OCI-LY7 (cell line): ENCODE measurements around the gene BRSK1. TPM values are rescaled to one million over a fixed set of nuclear protein-coding genes. Genes with fewer than 3 reads are reported as not detected.

Experiments used
- BruUV-seq: library from RNA; stranded (reverse); fragments of 400-500 nt; replicated peaks from 2 replicates; lab custom pipeline; 2021; lab: Mats Ljungman, UMichigan
- CTCF ChIA-PET: fragments of 300-600 bp; sonication (Branson Sonifier 250); formaldehyde crosslinking; loops from one replicate; lab custom pipeline; 2022; ENCODE audit warnings: antibody characterized with exemption; ENCODE audit not compliant: unreplicated experiment; lab: Charles Lee
- POLR2A ChIA-PET: fragments of 300-600 bp; sonication (Branson Sonifier 250); formaldehyde crosslinking; loops from one replicate; lab custom pipeline; 2022; ENCODE audit warnings: antibody characterized with exemption; lab: Charles Lee
- DNase-seq: peaks from one replicate; pipeline ENCODE4 v3.0.0-alpha.2; 2015; ENCODE audit warnings: low spot score
- H2AFZ ChIP-seq: fragments of 200-600 bp; sonication (generic), shearing (Covaris generic); 2 replicates; pipeline ENCODE4 v1.6.1; 2014; ENCODE audit warnings: mild to moderate bottlenecking, antibody characterized with exemption, low read length, moderate library complexity
- H3K27ac ChIP-seq: fragments of 200-600 bp; sonication (generic); 2 replicates; pipeline ENCODE4 v1.5.1; 2014; ENCODE audit warnings: mixed run types, low read depth, mild to moderate bottlenecking, moderate library complexity, low read length, inconsistent platforms; ENCODE audit not compliant: poor library complexity, severe bottlenecking
- H3K36me3 ChIP-seq: fragments of 200-600 bp; sonication (generic); 2 replicates; pipeline ENCODE4 v1.6.1; 2014; ENCODE audit warnings: mild to moderate bottlenecking, antibody characterized with exemption, low read length, moderate library complexity, mixed read lengths; ENCODE audit not compliant: insufficient read depth
- H3K4me1 ChIP-seq: fragments of 200-600 bp; sonication (generic); 2 replicates; pipeline ENCODE4 v1.5.1; 2014; ENCODE audit warnings: mild to moderate bottlenecking, low read length; ENCODE audit not compliant: insufficient read depth, poor library complexity, severe bottlenecking
- H3K4me2 ChIP-seq: fragments of 200-600 bp; sonication (generic); 2 replicates; pipeline ENCODE4 v1.6.1; 2014; ENCODE audit warnings: mild to moderate bottlenecking, low read length
- H3K4me3 ChIP-seq: fragments of 200-600 bp; sonication (generic); 2 replicates; pipeline ENCODE4 v1.5.1; 2014; ENCODE audit warnings: mild to moderate bottlenecking, low read depth, low read length; ENCODE audit not compliant: poor library complexity, severe bottlenecking
- H3K79me2 ChIP-seq: fragments of 200-600 bp; sonication (generic); 2 replicates; pipeline ENCODE4 v1.6.1; 2016; ENCODE audit warnings: low read depth, mild to moderate bottlenecking, low read length, moderate library complexity, mixed read lengths; ENCODE audit not compliant: insufficient read depth
- H3K9me2 ChIP-seq: fragments of 200-600 bp; sonication (generic); 2 replicates; pipeline ENCODE4 v1.6.1; 2016; ENCODE audit warnings: mild to moderate bottlenecking, low read length, mixed read lengths; ENCODE audit not compliant: insufficient read depth
- H3K9me3 ChIP-seq: fragments of 200-600 bp; sonication (generic); 2 replicates; pipeline ENCODE4 v1.6.1; 2014; ENCODE audit warnings: mild to moderate bottlenecking, mixed run types, low read length, mixed read lengths
- H4K20me1 ChIP-seq: fragments of 200-600 bp; sonication (generic); 2 replicates; pipeline ENCODE4 v1.6.1; 2014; ENCODE audit warnings: mild to moderate bottlenecking, antibody characterized with exemption, low read length, moderate library complexity, mixed read lengths; ENCODE audit not compliant: insufficient read depth
- EZH2phosphoT487 ChIP-seq: fragments of 200-600 bp; sonication (generic); IDR thresholded peaks from 2 replicates; pipeline ENCODE4 v1.6.1; 2018; ENCODE audit warnings: low read depth, borderline replicate concordance, mild to moderate bottlenecking, mixed run types, antibody characterized with exemption, low read length, moderate library complexity, mixed read lengths
- intact Hi-C: fragments of 100-400 bp; cut with micrococcal nuclease; formaldehyde crosslinking; loops from one replicate; pipeline ENCODE4 v1.10.0; 2022; ENCODE audit not compliant: unreplicated experiment
- total RNA-seq, 2 experiments: library from RNA; depleted of rRNA in 1 of 2; stranded (reverse); fragments of >200 nt in 1 of 2; shearing (Covaris generic) in 1 of 2; gene quantifications; 2 replicates each; pipeline ENCODE4 v1.2.3, GENCODE V29; 2014 to 2022
- TF ChIP-seq, protein P1 (sequence below): fragments of 200-600 bp; sonication (generic); conservative IDR thresholded peaks from 2 replicates; pipeline ENCODE4 v1.5.1; 2014; ENCODE audit warnings: mild to moderate bottlenecking, antibody characterized with exemption, low read length, moderate library complexity, mixed read lengths

BRSK1 gene
- total RNA-seq, 2 experiments from 2014 or later = 16.1 to 23.9 TPM

DNA sequence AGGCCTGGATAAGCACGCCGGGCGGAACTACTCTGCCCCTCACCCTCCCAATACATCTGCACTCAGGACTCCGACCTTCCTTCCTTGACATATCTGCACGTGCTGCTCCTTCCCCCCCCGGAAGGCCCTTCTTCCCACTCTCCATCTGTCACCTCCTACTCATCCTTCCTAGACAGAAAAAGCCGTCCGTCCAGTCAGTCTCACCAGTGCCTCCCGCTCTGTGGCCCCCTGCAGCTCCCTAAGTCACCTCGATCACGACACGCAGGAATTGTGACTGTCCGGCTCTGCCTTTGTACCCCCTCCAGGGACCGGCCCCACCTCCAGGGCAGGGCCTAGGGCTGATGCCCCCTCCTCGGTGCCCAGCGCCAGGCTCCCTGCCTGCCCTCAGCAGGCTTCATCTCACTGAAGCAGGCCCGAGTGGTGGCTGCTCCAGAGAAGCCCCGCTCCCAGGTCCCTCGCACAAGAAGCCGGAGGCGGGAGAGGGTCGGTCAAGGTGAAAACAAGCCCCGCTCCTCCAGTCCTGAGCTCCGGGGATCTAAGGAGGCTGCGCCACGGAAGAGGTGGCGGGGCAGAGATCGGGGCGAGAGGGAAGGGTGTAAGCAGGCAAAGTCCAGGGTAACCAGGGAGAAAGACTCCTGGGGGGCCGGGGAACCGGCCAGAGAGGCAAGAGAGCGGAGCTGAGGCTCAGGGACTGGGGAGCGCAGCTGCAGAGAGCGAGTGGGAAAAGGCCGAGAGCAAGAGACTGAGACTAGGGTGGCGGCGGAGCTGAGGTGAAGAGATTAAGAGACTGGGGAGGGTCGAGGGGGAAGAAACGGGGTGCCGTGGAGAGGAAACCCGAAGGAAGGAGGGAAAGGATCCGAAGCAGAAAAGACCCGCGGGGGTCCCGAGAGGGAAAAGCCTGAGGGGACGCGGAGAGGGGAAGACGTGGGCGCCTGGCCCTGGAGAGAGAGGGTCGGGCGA is 26.1 kb upstream of the BRSK1 start:
- intact Hi-C loops = loop anchor here (2.0 kb wide), 1 partner anchor 79 kb away; no protein-coding TSS in a partner anchor
- ChIA-PET POLR2A (interaction anchor here (0.6 to 3.9 kb wide), 5 partner anchors 19 to 219 kb away, joined by 3 to 32 read pairs (median 4); partner anchors contain the start of genes HSPBP1 and ZNF628), CTCF (no interaction called here)

DNA sequence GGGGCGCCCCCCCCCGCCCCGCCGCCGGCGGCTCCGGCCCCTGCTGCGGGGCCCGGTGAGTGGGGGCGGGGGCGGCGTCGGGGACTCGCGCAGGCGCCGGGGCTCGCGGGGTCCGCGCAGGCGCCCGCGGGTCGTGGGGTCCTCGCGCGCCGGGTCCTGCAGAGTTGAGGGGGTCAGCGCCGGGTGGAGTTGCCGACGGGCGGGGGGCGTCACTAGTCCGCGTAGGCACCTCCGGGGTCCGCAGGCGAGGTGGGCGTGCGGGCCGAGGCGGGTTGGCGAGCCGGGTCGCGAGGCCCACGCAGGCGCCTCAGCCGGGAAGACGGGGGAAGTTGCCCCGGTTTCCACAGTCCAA is 25.3 kb upstream of the BRSK1 start:
- Histone ChIP-seq H3K27ac (peak overlapping the region; percentile 97), H3K36me3 (peaks cover 50% of the 10 kb centered on the region), H3K4me1 (peaks cover 42% of the 10 kb centered on the region), H3K79me2 (peaks cover 45% of the 10 kb centered on the region), H3K9me2 (no peaks in the 10 kb centered on the region), H2AFZ (no peak overlapping the region), H4K20me1 (no peaks in the 10 kb centered on the region), H3K4me2 (peak overlapping the region; percentile 98; the same call in 1 of the 2 replicates), H3K4me3 (peak overlapping the region; percentile 78), H3K9me3 (no peaks in the 10 kb centered on the region)
- ChIA-PET CTCF (no interaction called here), POLR2A (interaction anchor here (3.9 kb wide), 1 partner anchor 18 kb away, joined by 32 read pairs; no protein-coding TSS in a partner anchor)
- intact Hi-C loops = loop anchor here (2.0 kb wide), 1 partner anchor 80 kb away; no protein-coding TSS in a partner anchor
- no peak for DNase-seq
- TF ChIP-seq, protein P1, sequence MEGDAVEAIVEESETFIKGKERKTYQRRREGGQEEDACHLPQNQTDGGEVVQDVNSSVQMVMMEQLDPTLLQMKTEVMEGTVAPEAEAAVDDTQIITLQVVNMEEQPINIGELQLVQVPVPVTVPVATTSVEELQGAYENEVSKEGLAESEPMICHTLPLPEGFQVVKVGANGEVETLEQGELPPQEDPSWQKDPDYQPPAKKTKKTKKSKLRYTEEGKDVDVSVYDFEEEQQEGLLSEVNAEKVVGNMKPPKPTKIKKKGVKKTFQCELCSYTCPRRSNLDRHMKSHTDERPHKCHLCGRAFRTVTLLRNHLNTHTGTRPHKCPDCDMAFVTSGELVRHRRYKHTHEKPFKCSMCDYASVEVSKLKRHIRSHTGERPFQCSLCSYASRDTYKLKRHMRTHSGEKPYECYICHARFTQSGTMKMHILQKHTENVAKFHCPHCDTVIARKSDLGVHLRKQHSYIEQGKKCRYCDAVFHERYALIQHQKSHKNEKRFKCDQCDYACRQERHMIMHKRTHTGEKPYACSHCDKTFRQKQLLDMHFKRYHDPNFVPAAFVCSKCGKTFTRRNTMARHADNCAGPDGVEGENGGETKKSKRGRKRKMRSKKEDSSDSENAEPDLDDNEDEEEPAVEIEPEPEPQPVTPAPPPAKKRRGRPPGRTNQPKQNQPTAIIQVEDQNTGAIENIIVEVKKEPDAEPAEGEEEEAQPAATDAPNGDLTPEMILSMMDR = no peak
- TF ChIP-seq EZH2phosphoT487 = no peak
- BruUV-seq = TSS peak; percentile 73

More for the DNA sequence above, 26.1 kb upstream of the BRSK1 start:
- TF ChIP-seq, protein P1 = no peak
- TF ChIP-seq EZH2phosphoT487 = no peak
- Histone ChIP-seq H3K9me3 (no peaks in the 10 kb centered on the region), H4K20me1 (no peaks in the 10 kb centered on the region), H3K9me2 (no peaks in the 10 kb centered on the region), H3K4me1 (peaks cover 47% of the 10 kb centered on the region), H3K4me3 (peak overlapping the region; percentile 78), H3K79me2 (peaks cover 52% of the 10 kb centered on the region), H3K36me3 (peaks cover 57% of the 10 kb centered on the region), H3K27ac (peak overlapping the region; percentile 97), H2AFZ (no peak overlapping the region), H3K4me2 (peak overlapping the region; percentile 98)
- no TSS peak for BruUV-seq
- DNase-seq = peak; percentile 47
